ENCODE measurements around the gene RFX2.
"Not testable (repeated sequence)": the region's sequence is repeated elsewhere in the genome, so short reads cannot be mapped to it uniquely, and the experiment has no call there.

RFX2 gene

GRCh38 chr19:6038634-6039405 is 71.5 kb downstream of the RFX2 start:
- DNase-seq (ENCODE audit: low read depth in 2 of 2), result no peak

- DNase-seq (ENCODE audit: low read depth in 2 of 2), result no peak
Observed at GRCh38 chr19:6035026-6035425, 75.3 kb downstream of the RFX2 start.

DNA sequence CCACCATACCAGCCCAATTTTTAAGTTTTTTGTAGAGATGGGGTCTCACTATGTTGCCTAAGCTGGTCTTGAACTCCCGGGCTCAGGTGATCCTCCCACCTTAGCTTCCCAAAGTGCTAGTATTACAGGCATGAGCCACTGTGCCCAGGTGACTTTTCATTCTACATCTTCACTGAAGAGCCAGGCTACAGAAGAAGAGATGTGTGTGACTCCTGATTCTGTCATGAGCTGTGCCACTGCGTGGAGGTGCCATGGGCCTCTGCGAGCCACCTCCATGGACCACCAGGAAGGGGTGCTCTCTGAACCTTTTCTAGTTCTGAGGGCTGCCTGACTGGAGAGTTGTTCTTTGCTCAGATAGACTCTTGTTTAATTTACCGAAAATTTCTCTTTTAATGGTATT is 75.8 kb downstream of the RFX2 start:
- no peak for DNase-seq (ENCODE audit: low read depth in 2 of 2)

GRCh38 chr19:6033744-6034264 is 76.5 kb downstream of the RFX2 start:
- no peak for DNase-seq (ENCODE audit: low read depth in 2 of 2)

GRCh38 chr19:6032827-6033226 is 77.5 kb downstream of the RFX2 start:
- no peak for DNase-seq (ENCODE audit: low read depth in 2 of 2)

DNA sequence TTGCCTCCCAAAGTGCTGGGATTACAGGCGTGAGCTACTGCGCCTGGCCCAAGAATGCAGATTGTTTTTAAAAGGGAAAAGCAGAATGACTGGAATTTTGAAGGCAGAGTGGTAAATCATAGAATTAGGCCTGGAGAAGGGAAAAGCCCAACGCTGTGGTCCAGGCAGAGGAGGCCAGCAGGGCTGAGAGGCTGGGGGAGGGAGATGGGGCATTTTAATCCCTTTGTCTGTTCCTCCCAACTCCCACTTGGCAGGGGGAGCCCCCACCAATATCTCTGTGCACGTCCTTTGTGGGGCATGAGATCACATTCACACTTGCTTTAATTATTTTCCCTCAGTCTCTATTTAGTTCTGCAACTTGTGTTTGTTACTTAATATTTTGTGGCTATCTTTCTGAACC is 77.9 kb downstream of the RFX2 start:
- no peak for DNase-seq (ENCODE audit: low read depth in 2 of 2)

- peak in 1 of 2 experiments; percentile 15 for DNase-seq (ENCODE audit: low read depth in 2 of 2)
Observed at GRCh38 chr19:6030214-6030507, 80.1 kb downstream of the RFX2 start.

- DNase-seq (ENCODE audit: low read depth in 2 of 2), result no peak
Observed at GRCh38 chr19:6026390-6027227, 83.7 kb downstream of the RFX2 start.

DNA sequence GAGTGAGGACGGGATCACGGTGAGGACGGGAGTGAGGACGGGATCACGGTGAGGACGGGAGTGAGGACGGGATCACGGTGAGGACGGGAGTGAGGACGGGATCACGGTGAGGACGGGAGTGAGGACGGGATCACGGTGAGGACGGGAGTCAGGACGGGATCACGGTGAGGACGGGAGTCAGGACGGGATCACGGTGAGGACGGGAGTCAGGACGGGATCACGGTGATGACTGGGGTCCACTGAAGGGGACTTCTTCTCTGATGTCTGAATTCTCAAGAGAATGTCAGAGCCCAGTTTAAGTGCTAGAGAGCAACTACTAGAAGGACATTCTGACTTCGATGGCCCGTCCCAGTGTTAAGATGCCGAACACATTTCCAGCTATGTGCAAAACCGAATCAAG is 85.5 kb downstream of the RFX2 start:
- not testable (repeated sequence) for DNase-seq (ENCODE audit: low read depth in 2 of 2)

DNA sequence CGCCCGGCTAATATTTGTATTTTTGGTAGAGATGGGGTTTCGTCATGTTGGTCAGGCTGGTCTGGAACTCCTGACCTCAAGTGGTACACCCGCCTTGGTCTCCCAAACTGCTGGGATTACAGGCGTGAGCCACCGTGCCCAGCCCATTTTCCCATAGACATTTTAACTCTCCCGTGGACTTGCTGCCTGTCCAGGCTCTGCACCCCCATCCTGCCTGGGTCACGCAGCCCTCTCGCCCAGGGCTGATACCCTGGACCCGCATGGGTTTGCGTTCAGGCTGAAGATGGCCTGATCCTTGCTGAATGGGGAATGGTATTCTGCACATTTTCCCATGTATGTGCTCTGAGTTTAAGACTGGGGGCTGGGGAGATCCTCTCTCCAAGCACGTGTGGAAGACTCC is 86.4 kb downstream of the RFX2 start:
- no peak for DNase-seq (ENCODE audit: low read depth in 2 of 2)

- DNase-seq (ENCODE audit: low read depth in 2 of 2), result peak in 1 of 2 experiments; percentile 22
Observed at GRCh38 chr19:6023085-6023682, 87.1 kb downstream of the RFX2 start.

DNA sequence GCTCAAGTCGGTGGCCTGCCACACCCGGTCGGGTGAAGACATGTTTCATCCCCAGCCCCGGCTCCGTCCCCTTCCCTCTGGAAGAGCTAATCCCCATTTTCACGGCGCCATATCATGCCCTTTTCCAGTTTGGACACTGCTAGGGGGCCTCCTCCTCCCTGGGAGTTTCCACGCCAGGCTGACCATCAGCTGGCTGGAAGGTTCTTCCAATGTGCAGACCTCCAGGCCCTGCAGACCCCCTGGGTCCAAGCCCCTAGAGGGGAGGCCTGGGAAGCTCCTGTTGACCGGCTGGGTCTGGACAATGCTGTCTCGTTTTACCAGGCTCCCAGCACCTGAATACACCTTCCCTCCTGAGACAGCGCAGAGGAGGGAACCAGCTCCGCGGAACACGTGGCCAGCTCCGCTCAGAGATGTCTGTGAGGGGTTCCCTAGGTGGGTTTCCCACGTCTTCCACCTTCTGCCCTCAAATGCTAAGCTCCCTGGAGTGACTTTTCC is 87.7 kb downstream of the RFX2 start:
- DNase-seq (ENCODE audit: low read depth in 2 of 2), result no peak

GRCh38 chr19:6021878-6022569 is 88.3 kb downstream of the RFX2 start:
- peak; percentile 32 to 37 for DNase-seq (ENCODE audit: low read depth in 2 of 2)

DNA sequence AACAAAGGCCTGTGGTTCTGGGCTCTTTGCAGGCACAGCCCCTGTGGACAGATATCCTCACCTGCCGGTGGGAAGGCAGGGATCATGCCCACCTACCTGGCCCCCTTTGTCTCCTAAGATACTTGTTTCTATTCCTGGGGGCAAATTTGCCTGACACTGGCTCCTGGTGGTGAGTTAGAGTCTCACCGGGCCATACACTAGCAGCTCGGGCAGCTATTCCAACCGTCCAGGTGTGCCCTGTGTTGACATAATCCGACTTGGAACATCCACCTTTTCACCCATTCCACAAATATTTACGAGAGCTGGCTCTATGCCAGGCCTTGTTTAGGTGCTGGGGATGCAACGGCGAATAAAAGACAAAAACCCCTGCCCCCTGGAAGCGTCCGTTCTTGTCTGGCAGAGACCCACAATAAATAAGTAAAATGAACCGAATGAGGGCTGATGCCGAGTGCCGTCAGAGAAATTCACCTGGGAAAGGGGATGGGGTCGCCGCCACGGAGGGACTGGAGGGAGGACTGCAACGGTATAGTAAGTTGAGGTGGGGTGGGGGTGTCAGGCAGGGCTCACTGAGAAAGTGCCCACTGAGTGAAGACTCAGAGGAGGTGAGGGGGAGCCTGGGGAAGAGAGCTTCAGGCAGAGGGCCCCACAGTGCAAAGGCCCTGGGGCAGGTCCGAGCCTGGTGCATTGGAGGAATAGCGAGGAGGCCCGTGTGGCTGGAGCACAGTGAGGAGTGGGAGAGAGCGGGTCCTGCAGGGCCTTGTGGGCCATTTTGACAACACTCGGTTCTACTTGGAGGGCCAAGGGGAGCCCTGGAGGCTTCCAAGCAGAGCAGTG is 89.1 kb downstream of the RFX2 start:
- DNase-seq (ENCODE audit: low read depth in 2 of 2), result no peak

- DNase-seq (ENCODE audit: low read depth in 2 of 2), result no peak
Observed at GRCh38 chr19:6020166-6020882, 90.0 kb downstream of the RFX2 start.

- DNase-seq (ENCODE audit: low read depth in 2 of 2), result no peak
Observed at GRCh38 chr19:6018786-6019185, 91.5 kb downstream of the RFX2 start.

- no peak for DNase-seq (ENCODE audit: low read depth in 2 of 2)
Observed at GRCh38 chr19:6017576-6017975, 92.7 kb downstream of the RFX2 start.

- no peak for DNase-seq (ENCODE audit: low read depth in 2 of 2)
Observed at GRCh38 chr19:6015841-6016545, 94.3 kb downstream of the RFX2 start.

GRCh38 chr19:6014551-6015135 is 95.7 kb downstream of the RFX2 start:
- DNase-seq (ENCODE audit: low read depth in 2 of 2), result no peak

All from fibroblast of skin of left biceps (primary cell).